Ovary (tissue), 3 donors: Measurements from ENCODE around the gene CCDC184.

ENCODE experiments used
- POLR2A ChIP-seq: fragments of 450-650 bp; IDR thresholded peaks from one replicate; pipeline ENCODE4 v1.6.1; 2017; ENCODE audit warnings: antibody characterized with exemption, mild to moderate bottlenecking, moderate library complexity
- TF ChIP-seq, protein P1 (sequence below), 3 donors: fragments of 450-650 bp in 2 of 3; fragments of 200-600 bp in 1 of 3; IDR thresholded peaks; one replicate each; pipeline versions ENCODE4 v1.5.1 to v1.8.0; 2016 to 2022; ENCODE audit warnings: antibody characterized with exemption in 3 of 3, mild to moderate bottlenecking in 1 of 3
- donor health status: DM: no; HTN: no; CAD: no.

DNA sequence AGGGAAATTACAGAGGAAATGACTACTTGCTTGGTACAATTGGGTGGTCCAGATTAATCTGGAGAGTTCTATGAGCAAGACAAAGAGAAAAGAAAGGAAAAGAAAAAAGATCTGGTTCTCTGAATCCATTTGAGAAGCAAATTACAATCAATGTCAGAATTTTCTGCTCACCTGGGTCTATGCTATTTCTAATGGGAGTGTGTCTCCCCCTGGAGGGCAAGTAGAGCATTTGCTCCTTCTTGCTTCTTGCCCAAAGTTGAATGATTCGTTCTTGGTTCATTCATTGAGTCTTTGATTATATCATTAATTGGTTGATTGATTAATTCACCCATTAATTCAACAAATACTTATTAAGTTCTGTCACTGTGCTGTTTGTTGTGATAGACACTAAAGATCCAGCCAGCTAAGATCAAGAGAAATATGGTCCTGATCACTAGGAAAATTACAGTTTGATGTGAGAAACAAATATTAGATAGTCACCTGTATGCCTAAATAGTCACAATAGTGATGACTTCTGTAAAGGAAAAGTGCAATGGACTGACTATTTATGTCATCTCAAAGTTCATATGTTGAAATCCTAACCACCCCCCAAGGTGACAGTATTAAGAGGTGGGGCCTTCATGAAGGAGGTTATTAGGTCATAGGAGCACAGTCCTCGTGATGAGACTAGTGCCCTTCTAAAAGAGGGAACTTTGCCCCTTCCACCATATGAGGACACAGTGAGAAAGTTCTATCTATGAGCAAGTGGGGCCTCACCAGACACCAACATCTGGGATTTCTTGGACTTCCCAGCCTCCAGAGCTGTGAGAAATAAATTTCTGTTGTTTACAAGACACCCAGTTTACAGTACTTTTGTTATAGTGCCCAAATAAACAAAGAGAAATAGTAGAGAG lies 18.1 kb upstream of the CCDC184 start:
- TF ChIP-seq, protein P1, sequence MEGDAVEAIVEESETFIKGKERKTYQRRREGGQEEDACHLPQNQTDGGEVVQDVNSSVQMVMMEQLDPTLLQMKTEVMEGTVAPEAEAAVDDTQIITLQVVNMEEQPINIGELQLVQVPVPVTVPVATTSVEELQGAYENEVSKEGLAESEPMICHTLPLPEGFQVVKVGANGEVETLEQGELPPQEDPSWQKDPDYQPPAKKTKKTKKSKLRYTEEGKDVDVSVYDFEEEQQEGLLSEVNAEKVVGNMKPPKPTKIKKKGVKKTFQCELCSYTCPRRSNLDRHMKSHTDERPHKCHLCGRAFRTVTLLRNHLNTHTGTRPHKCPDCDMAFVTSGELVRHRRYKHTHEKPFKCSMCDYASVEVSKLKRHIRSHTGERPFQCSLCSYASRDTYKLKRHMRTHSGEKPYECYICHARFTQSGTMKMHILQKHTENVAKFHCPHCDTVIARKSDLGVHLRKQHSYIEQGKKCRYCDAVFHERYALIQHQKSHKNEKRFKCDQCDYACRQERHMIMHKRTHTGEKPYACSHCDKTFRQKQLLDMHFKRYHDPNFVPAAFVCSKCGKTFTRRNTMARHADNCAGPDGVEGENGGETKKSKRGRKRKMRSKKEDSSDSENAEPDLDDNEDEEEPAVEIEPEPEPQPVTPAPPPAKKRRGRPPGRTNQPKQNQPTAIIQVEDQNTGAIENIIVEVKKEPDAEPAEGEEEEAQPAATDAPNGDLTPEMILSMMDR (IDR thresholded peaks at IDR 0.05): peak; percentile 64 to 84 (median 74)
- no peak for TF ChIP-seq POLR2A
